Measurements from ENCODE around the gene SMIM12.

DNA sequence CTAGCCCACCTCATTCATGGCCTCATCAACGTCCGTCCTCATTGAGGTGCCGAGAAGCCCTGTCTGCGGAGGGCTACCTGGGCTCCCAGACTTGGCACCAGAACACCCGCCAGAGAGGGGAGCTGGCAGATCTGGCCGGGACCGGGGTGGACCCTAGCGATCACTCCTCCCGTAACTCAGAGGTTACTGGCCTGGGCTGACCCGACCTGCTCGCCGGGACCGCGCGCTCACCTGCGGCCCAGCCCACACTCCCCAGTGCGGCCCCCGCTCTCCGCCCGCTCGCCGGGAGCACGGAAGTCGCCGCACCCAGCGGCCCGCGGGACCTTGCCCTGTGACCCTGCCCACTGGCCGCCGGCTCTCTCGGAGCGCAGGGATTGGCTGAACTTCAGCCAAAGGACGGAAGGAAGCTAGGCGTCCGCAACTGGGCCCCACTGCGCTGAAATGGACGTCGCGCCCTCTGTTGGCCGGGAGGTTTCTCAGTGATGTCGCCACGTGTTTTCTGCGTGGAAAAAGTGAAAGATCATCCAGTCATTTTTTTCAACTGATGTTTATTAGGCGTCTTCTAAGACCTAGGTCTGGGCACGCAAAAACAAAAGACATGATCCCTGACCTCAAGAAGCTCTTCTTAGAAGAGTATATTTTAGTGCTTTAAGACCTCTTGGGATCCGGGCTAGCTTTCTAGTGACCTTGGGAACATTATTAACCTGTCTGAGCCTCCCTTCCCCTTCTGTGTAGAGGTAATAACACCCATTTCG, at the start of gene SMIM12:
- TF ChIP-seq CTCF (IDR thresholded peaks at IDR 0.05; ENCODE audit: low read length), result peak; percentile 91
- TF ChIP-seq EZH2 (IDR thresholded peaks at IDR 0.05; ENCODE audit: borderline replicate concordance, low read length), result no peak
